ENCODE measurements around the gene STPG3. TPM values are rescaled to one million over a fixed set of nuclear protein-coding genes. Genes with fewer than 3 reads are reported as not detected.
A peak's percentile ranks its signal among the peaks of the same experiment; 100 is the strongest.

STPG3 gene
- total and polyA plus RNA-seq, 2 experiments from 2014 or later, result not detected

DNA sequence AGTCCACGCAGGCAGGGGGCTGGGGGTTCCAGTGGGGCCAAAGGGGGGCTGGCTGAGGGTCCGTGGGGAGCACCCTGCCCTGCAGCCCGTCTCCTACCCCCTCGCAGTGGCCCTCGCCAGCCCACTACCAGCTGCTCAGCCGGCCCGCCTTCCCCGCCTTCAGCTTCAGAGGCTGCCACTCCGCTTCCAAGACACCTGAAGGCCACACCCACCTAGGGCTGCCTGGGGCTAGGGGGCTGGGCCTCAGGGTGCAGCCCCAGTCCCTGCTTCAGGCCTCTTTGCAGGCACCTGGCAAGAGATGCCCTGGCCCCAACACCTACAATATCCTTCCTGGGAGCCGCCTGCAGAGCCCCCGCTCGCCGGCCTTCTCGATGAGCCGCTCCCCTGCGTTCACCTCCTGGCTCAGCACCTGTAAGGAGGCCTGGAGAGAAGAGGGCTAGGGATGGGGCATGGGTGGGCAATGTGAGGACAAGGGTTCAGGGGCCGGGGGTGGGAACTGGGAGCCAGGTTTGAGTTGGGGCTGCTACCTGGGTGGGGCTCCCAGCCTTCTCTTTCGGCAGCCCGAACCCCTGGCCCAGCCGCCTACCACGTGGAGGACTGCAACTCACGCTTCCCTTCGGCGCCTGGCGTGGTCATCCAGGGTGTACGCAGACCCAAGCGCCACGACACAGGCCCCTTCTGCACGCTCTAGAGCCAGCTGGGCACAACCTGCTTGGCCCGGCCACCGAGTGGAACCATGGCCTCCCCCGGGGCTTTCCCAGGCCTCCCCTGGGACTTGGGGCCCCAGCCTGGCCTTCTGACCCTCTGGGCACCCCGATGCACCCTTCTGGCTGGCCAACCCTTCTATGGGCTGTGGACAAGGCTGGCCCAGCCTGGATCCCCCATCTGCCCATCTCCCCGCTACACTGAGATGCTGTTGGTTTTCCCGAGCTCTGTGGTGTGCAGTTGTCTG is 1.7 kb downstream of the STPG3 start:
- Histone ChIP-seq H3K27me3 (replicated peaks; ENCODE audit: insufficient read depth) (no peaks in the 10 kb centered on the region), H3K4me3 (no peak overlapping the region), H3K79me2 (ENCODE audit: insufficient read depth) (peaks cover 26% of the 10 kb centered on the region), H3K4me2 (ENCODE audit: unreplicated experiment) (no peak overlapping the region), H4K20me1 (ENCODE audit: insufficient read depth) (no peaks in the 10 kb centered on the region), H3K9me2 (ENCODE audit: insufficient read depth) (no peaks in the 10 kb centered on the region), H3K27ac (no peak overlapping the region), H3K4me1 (ENCODE audit: insufficient read depth) (0 out of 2 replicates have a peak, but pooled peaks cover 3% of the 10 kb centered on the region), H3K36me3 (ENCODE audit: low read depth) (no peaks in the 10 kb centered on the region), H3K9me3 (ENCODE audit: low read depth) (no peaks in the 10 kb centered on the region), H3K9ac (no peak overlapping the region), H3F3A (ENCODE audit: insufficient read depth) (no peaks in the 10 kb centered on the region), H2AFZ (no peak overlapping the region)
- DNase-seq, result no peak
- WGBS, 2 experiments (ENCODE audit: low coverage in 1 of 2, low lambda C conversion rate in 2 of 2, missing lambda C conversion rate in 2 of 2), result 89 to 93% methylated on average over 24 to 34 of the region's 35 CpGs
- TF ChIP-seq EZH2phosphoT487 (IDR thresholded peaks at IDR 0.05; ENCODE audit: insufficient read depth, low read depth) (no peak), EZH2 (IDR thresholded peaks at IDR 0.05; ENCODE audit: insufficient read depth, poor library complexity, severe bottlenecking) (no peak)
- in situ Hi-C loops (cut with MboI), result no loop called here

DNA sequence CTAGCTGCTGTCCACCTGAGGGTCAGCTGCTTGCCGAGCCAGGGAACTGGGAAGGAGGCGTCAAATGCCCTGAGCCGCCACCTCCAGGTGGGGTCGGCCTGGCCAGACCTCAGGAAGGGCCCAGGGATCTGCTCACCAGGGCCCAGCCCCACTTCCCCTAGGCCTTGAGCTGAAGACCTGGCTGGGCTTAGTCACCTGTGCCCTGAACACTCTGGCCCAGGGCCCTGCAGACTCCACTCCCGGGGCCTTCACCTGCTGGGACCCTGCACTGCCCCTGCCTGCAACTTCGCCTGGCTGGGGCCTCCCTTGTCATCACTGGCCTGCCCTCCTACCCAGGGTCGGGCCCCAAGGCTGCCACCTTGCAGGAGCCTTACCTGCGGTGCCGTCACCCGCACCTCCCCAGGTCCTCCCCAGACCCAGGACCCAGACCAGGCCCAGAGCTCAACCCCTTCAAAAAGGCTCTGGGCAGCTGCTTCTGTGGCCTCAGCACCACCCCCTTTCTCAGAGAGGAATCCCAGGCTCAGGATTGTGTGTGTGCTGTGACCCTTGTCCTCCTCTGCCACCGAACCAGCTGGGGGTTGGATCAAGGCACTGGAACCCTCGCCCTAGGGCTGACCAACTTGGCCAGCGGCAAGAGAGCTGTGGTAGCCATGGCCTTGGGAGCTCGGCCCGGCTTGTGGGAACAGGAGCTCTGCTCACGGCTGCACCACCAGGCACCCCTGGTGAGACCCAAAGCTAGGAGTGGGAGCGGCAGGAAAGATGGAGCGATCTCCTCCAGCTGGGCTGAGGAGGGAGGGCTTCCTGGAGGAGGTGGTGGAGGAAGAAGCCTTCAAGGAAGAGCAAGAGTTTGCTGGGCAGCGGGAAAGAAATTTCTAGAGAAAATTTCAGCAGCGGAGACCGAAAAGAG is 2.9 kb downstream of the STPG3 start:
- WGBS, 2 experiments (ENCODE audit: low coverage in 1 of 2, low lambda C conversion rate in 2 of 2, missing lambda C conversion rate in 2 of 2), result 39 to 40% methylated on average over 18 to 20 of the region's 21 CpGs
- no peaks in the 10 kb centered on the region; the same call in 1 of the 2 replicates for H3K36me3 ChIP-seq (ENCODE audit: low read depth)
- H3K4me1 ChIP-seq (ENCODE audit: insufficient read depth), result 0 out of 2 replicates have a peak, but pooled peaks cover 3% of the 10 kb centered on the region
- peaks cover 37% of the 10 kb centered on the region for H3K79me2 ChIP-seq (ENCODE audit: insufficient read depth)
- H3K27me3 ChIP-seq (replicated peaks; ENCODE audit: insufficient read depth), result no peaks in the 10 kb centered on the region
- H2AFZ ChIP-seq, result peak overlapping the region; percentile 96
- TF ChIP-seq EZH2phosphoT487 (IDR thresholded peaks at IDR 0.05; ENCODE audit: insufficient read depth, low read depth), result no peak
- H4K20me1 ChIP-seq (ENCODE audit: insufficient read depth), result no peaks in the 10 kb centered on the region
- H3K9ac ChIP-seq, result peak overlapping the region; percentile 75
- no peaks in the 10 kb centered on the region for H3F3A ChIP-seq (ENCODE audit: insufficient read depth)
- H3K9me3 ChIP-seq (ENCODE audit: low read depth), result no peaks in the 10 kb centered on the region
- in situ Hi-C loops (cut with MboI), result no loop called here
- peak; percentile 42 for DNase-seq
- peak overlapping the region; percentile 88 for H3K4me2 ChIP-seq (ENCODE audit: unreplicated experiment)
- H3K4me3 ChIP-seq, result peak overlapping the region; percentile 92
- H3K9me2 ChIP-seq (ENCODE audit: insufficient read depth), result no peaks in the 10 kb centered on the region
- no peak overlapping the region for H3K27ac ChIP-seq

DNA sequence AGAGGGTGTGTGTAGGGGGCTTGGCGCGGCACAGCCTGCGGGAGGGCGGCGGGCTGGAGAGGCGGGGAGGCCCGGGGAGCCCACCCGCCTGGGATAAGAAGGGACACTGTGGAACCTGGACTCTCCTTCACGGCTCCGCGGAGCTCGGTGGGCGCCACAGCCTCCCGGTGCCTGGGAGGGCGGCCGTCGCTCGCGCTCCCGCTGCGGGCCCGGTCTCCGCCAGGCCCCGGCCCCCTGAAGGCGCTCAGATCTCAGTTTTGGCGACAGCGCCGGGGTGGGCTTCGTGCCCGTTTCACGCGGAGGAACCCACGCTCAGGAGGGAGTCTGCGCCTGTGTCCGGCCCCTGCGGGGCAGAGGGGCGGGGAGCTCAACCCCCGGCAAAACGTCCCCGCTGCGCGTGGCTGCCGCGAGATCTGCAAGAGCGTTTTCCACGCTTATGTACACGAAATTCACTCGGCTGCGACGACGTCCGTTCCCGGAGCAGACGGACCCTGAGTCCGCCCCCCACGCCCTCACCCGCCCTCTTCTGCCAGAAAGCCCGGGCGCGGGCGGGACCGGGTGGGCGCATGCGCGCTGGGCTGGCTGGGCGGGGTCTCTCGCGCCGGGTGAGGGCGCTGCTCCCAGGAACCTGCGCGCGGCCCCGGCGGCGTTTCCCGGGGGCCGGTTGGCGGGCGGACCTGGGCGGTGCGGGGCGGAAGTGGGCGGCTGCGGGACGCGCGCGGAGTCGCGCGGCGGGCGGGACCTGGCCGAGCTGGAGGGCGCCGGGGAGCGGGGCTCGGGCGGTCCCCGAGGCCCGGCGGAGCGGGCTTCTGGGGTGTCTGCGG is 3.8 kb downstream of the STPG3 start, which contains the start of gene NELFB:
Gene NELFB, plus strand, starts transcription at position 704 of the 824 bp plus-strand sequence.
- peak within 1 kb of the TSS; percentile 92 for H3K4me3 ChIP-seq
- no peaks in the 10 kb centered on the region for H3K9me3 ChIP-seq (ENCODE audit: low read depth)
- peak within 1 kb of the TSS; percentile 96 for H2AFZ ChIP-seq
- TF ChIP-seq EZH2 (IDR thresholded peaks at IDR 0.05; ENCODE audit: insufficient read depth, poor library complexity, severe bottlenecking) (no peak), EZH2phosphoT487 (IDR thresholded peaks at IDR 0.05; ENCODE audit: insufficient read depth, low read depth) (no peak)
- H3K9ac ChIP-seq, result peak within 1 kb of the TSS; percentile 85
- no peaks in the 10 kb centered on the region for H3F3A ChIP-seq (ENCODE audit: insufficient read depth)
- peak within 1 kb of the TSS; percentile 88 for H3K4me2 ChIP-seq (ENCODE audit: unreplicated experiment)
- H3K9me2 ChIP-seq (ENCODE audit: insufficient read depth), result no peaks in the 10 kb centered on the region
- DNase-seq, result peak; percentile 90
- peaks cover 41% of the 10 kb centered on the region for H3K79me2 ChIP-seq (ENCODE audit: insufficient read depth)
- no peaks in the 10 kb centered on the region for H4K20me1 ChIP-seq (ENCODE audit: insufficient read depth)
- H3K27me3 ChIP-seq (replicated peaks; ENCODE audit: insufficient read depth), result no peaks in the 10 kb centered on the region
- 1 to 3% methylated on average over 41 to 66 of the region's 105 CpGs for WGBS, 2 experiments (ENCODE audit: low coverage in 1 of 2, low lambda C conversion rate in 2 of 2, missing lambda C conversion rate in 2 of 2)
- in situ Hi-C loops (cut with MboI), result no loop called here
- 0 out of 2 replicates have a peak, but pooled peaks cover 3% of the 10 kb centered on the region for H3K4me1 ChIP-seq (ENCODE audit: insufficient read depth)
- H3K36me3 ChIP-seq (ENCODE audit: low read depth), result no peaks in the 10 kb centered on the region; the same call in 1 of the 2 replicates
- 0 out of 2 replicates have a peak within 1 kb of the TSS, but pooled peaks have one; percentile 28 for H3K27ac ChIP-seq

Measured in GM23248 (cell line).